CD4-positive, alpha-beta T cell treated with Interleukin-15 for 4 hours (primary cell): ENCODE results near the gene CTDSPL.

ENCODE experiments used
- DNase-seq: peaks from one replicate; pipeline ENCODE4 v3.0.0-alpha.2; 2020; ENCODE audit warnings: low spot score

Gene CTDSPL

DNA sequence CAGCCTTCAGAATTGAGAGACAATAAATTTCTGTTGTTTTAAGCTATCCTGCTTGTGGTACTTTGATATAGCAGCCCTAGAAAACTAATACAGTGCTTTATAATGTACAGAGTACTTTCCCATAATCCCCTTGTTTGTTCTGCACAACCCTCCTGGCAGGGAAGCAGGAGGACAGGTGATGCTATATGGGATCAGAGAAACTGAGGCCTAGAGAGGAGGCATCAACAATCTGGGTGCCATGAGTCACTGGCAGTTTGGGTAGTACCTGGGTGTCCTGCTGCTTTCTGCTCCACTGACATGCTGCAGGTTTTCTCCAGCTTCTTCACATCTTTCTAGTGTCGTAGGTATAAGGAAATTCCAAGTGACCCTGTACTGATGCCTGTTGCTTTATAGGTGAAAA, 55.0 kb downstream of the CTDSPL start:
- no peak for DNase-seq

DNA sequence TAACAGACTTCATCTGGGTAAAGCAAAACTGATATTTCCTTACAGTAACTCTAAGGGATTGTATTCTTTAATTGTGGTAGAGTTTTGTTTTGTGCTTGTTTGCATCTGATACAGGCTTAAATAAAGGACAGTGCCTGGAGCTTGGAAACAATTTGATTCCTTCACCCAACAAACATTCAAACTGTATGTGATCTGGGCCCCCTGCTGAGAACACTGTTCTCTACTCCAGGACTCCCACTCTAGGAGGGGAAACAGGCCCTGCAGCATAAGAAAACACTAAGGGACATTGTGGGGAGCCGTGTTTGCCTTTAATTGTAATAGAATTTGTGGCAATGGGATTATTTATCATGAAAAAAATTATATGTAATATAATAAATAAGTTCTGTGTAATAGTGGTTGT, 56.9 kb downstream of the CTDSPL start:
- DNase-seq: no peak

DNA sequence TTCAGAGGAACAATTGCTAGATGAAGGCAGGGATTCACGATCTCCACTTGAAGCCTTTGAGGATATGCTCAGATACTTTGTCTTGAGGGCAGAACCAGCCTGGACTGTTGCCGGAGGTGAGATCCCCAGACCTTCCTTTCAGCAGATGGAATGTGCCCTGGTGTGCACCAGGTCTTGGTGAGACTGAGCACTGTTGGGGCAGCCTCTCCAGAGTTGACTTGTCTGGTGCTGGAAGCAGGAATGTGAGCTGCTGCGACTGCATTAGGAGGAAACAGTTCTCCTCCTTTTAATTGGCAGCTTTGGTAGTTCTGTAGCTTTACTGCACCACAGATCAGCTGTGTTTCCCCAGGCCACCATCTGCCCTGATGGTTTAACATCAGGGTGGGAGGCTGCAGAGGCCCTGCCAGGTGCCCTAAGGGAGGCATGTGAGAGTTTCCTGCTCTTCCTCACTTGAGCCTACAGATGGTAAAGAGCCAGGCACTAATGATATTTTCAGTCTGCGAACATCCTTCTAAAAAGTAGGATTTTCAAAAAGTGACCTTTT, 58.5 kb downstream of the CTDSPL start:
- no peak for DNase-seq

DNA sequence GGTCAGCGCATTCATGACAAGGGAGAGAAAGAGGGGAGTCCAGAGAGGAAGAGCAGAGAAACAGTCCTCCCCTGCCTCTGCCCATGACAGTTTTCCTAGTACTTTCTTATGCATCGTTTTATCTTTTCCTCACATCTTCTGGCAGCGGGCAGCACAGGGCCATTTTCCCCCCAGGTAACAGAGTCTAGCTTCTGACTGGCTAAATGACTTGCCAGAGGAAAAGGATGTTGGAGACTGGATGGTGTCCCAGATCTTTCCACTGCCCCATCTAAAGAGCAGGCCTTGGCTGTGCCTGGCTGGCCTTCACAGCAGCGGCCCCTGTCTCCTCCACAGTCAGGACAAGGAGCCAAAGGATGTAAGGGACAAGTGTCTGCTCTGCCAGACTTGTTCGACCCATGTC, 59.3 kb downstream of the CTDSPL start:
- DNase-seq: no peak

DNA sequence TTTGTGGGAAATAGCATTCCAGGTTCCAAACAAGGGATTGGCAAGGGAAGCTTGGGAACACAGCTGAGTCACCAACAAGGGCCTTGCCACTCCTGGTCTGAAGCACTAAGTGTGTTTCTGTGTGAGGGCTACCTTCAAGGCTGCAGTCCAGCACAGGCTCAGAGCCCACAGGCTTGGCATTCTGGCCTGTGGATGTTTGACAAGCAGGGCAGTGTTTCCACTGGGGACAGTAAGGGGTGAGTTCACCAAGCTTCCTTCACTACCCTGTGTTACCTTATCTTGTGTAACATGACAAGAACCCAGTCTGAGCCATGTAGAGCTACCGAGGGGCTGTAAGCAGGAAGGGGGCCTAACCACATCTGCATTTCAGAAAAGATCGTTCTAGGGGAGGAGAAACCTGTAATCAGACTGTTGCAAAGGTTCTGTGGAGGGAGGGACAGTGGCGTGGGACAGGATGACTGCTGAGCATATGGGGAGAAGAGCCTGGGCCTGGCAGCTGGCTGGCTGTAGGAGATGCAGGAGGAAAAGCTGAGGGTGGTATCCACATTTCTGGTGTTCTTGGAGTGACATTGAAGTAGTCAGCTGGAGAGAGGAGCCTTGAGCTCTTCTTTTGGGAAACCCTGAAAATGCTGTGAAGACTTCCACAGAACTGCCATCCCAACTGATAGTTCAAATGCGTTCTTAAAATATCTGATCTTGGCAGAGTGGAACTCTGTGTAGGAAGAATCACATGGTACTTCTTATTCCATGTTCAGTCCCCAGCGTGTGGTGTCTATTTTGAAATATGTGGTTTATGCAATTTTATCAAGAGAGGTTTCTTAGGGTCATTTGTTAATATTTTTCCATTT, 61.3 kb downstream of the CTDSPL start:
- no peak for DNase-seq

DNA sequence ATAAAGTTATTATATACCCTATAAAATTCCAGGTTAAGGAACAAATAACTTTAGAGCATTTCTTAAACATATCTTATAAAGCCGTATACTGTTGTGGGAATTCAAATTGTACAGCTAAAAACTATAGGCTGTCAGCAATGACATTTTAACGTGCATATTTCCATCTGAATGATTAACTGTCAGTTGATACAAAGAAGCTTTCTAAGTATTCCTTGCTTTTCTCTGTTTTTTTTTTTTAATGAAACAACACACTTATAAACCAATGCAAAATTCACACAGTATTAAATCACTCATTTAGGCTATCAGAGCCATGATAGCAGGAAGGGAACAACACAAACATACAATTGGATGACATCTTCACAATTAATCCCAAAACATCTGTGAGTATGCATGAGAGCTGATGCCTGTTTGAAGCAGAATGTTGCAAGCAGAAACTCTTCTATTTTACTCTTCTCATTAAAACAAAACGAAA, 61.9 kb downstream of the CTDSPL start:
- no peak for DNase-seq

DNA sequence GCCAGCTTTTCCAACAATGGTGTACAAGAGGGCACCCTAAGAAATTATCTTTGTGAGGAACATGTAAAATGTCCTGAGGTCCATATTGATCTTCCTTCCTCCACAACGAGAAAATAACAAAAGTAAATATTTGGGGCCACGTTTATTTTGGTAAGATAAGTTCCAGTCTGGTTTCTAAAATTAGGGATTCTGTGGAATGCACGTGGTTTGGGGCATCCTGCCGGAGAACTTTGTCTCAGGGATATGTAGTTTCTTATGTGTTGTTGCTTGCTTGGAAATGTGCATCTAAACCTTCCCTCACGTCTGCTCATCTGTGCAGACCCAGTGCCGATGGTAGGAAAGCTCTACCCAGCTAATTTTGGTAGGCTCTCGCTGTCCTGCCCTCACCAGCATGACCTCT, 62.8 kb downstream of the CTDSPL start:
- no peak for DNase-seq

DNA sequence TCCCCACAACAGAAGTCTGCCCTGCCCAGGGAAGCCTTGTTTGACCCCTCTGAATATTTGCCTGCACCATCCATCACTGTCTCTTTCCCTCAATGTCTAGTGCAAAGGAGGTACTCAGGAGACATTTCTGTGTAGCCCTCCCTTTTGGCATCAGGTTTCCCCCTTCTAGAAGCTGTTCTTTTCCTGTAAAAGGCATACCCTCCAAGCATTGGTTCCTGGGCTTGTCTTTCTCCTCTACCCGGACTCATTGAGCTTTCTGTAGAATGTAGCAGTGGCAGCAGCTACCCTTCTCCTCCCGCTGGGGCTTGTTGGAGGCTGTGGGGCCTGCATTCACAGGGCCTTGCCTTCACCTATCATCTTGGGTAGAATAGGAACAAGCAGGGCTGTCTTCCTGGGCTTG, 63.5 kb downstream of the CTDSPL start:
- no peak for DNase-seq

DNA sequence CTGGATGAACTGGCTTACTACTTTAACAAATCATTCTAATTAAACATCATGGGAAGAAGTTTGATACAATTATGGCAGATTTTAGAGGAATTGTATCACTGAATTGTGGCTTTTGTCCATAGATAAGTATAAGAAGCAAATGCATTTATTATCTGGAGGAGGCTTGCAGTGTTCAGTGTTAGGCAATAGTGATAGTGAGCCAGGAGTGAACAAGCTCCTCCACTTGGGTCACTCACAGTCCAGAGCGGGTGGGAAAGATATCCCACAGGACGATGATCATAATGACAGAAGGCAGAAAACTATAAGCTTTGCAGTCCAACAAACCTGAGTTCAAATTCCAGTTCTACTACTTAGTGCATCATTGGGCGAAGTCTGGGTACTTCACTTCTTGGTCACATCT, 64.9 kb downstream of the CTDSPL start:
- DNase-seq: no peak

DNA sequence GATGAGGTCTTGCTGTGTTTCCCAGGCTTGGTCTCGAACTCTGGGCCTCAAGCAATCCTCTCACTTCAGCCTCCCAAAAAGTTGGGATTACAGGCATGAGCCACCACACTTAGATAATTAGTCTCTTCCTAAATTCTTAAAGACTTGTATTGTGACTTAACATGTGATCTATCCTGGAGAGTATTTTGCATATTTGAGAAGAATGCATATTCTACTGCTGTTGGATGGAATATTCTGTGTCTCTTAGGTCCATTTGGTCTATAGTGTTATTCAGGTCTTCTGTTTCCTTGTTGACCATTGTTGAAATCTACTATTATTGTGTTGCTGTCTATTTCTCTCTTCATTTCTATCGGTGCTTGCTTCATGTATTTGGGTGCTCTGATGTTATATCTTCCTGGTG, 68.8 kb downstream of the CTDSPL start:
- DNase-seq: no peak

DNA sequence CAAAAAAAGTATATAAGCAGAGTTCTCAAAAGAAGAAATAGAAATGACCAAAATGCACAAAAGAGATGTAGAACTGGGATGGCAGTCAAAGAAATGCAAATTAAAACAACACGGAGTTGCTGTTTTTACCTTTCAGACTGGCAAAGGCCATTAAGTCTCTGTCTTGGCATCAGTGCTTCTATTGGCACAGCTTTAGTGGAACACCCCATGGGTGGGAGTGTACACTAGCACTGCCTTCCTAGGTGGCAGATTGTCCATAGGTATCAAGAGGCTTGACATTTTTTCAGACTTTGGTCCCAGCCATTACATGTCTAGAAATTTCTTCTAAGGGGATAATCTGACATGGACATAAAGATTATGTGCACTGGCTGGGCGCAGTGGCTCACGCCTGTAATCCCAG, 70.8 kb downstream of the CTDSPL start:
- no peak for DNase-seq

DNA sequence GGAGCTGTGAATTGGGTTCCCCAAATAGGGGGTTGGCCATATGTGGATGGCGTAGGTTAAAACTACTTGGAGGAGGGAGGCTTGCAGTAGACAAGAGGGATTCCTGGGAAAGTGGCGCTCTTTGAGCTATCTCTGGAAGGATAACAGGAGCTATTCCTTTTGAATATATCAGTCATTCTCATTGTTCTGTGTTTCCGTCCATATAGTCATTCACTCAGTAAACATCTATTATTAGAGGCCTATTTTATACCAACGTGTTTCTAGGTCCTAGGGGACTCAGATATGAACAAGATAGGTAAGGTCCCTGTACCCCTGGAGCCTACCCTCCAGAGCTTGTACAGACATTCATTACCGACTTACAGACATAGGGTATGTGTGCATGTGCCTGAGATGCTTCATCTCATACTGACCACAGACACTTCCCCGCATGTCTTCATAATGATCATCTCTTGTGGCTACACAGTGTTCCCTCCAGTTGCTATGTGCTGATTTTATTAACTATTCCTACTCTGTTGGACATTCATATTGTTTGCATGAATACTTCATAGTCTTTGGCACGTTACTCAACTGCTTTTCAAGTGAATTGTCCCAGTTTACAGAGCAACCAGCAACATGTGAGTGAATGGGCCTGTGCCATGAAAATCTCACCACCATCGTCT, 73.1 kb downstream of the CTDSPL start:
- no peak for DNase-seq

DNA sequence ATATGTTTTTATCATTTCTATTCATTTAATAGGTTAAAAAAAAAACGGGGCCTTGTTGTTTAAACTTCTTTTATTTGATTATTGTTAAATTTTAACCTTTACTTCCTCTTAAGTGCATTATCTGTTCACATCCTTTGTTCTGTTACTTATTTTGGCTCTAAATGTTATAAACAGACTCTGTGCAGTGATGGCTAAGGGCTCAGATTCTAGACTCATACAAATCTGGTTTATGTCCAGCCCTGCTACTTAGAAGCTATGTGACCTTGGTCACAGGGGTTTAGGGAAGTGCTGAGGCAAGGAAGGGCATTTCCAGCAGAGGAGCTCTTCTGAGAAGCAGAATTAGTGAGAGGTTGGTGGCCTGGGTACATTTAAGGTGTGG, 73.6 kb downstream of the CTDSPL start:
- no peak for DNase-seq

DNA sequence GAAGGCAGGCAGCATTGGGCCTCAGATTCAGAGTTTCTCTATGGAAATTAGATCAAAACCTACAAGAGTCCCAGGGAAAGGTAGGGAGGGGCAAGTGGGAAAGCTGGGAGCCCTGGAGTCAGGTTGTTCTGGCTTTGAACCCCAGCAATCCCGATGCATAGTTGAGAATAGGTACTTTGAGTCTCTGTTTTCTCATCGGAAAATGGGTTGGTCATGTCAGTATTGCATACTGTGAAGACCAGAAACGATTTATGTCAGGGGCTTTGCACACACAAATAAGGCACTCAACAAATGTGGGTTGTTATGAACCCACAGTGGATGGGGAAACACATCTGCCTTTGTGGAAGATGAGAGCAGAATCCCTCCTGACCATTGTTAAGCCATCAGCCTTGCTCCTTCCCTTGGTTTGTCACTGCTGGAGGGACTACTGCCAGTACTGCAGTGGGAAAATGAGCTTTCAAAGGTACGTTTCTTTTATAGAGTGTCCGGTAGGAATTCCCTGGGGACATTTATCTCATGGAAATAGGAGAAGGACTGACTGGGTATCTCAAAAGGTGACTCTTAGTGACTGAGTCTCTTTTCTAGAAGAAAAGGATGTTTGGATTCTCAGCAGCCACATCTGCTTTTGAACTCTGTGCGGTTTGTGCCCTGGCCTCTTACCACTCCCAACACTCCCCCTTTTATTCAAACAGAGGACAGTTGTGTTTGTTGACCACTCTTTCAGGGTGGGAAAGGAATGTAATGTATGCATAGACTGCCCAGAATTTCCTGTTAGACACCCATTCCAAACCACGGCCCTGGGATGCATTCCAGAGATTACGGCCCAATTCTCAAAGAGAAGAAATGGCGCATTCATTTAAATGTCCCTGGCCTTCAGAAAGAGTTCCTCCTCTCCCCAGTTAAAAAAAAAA, 74.3 kb downstream of the CTDSPL start:
- DNase-seq: no peak

DNA sequence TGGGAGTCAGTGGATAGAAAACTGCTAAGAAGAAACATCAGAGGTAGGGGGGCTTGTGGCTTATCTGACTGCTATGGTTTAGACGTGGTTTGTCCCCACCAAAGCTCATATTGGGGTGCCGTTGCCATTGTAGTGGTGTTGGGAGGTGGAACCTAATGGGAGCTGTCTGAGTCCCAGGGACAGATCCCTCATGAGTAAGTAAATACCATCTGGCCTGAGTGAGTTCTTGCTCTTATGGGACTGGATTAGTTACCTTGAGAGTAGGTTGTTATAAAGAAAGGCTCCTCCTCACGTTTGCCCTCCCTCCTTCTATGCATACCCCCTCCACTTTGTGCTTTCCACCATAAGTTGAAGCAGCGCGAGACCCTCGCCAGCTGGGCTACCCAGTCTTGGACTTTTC, 75.5 kb downstream of the CTDSPL start:
- DNase-seq: no peak

DNA sequence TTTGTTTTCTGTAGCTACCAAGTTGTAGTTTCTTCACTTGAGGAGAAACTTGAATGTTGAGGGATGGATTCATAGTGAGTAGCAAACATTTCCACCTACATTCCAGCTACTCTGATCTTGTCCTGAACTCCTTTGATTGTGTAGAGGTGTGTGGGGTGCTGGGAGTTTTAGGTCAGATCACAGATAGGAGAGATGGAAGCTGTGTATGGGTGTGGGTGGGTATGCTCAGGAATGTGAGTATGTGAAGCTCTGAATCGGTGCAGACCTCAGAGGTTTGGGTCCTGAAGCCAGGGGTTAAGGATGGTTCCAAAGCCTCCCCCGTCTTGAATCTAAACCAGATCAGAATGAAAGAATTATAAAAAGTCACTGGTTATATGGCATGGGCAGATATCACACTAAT, 76.3 kb downstream of the CTDSPL start:
- DNase-seq: no peak

DNA sequence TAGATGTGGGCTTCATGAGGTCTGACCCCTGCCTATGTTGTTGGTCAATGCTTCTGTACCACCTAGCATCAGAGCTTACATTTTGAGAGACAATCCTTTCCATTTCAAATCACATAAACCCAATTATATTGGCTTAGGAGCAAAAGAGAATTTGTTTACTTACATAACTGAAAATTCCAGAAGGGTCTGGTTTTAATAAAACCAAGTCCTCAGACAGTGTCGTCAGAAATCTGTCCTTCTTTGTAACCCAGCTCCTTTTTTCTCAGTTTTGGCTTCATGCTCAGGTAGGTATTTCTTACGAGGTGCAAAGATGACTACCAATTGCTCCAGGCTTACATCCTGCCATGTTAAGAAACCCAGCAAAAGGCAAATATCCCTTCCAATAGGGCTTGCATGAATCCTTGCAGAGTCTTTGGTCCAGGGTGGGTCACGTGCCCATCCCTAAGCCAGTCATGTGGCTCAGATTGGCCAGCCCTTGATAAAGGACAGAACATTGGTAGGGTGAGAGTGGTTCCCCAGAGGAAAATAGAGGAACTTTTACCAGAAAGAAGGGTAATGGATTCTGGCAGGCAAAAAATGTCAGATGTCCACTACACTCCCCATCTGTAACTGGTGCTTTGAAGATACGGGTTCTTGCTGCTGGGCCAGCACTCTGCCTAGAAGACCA, 78.7 kb downstream of the CTDSPL start:
- no peak for DNase-seq

DNA sequence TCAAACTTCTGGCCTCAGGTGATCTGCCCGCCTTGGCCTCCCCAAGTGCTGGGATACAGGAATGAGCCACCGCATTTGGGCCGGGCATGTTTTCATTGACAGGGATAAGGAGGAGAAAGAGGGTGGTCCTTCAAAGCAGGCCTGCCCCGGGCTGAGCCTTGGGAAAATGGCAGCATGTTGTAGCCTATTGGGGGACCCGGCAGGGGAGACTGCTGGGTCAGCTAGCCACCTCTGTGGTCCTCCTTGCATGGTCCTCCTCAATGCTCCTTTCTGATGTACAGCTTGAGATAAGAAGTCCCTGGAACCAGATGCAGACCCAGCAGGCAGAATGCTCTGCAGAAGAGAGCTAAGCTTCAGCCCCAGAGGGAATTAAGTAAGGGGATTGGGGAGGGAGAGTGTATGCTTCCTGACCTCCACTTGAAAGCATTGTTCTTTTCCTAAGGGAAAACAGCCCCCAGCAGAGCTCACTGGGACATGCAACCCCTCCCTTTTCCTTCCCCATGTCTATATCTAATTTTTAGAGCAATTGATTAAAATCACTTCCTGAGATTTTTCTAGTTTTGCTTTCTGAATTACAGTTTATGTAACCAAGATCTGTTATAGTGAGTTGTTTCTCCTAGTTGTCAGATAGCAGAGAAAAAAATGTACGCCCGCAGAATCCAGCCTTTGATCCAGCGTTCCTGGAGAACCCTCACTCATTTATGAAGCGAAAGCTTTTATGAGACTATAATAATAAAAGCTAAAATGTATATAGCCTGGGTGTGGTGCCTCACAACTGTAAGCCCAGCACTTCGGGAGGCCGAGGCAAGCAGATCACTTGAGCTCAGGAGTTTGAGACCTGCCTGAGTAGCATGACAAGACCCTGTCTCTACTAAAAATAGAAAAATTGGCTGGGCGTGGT, 80.2 kb downstream of the CTDSPL start:
- DNase-seq: no peak

DNA sequence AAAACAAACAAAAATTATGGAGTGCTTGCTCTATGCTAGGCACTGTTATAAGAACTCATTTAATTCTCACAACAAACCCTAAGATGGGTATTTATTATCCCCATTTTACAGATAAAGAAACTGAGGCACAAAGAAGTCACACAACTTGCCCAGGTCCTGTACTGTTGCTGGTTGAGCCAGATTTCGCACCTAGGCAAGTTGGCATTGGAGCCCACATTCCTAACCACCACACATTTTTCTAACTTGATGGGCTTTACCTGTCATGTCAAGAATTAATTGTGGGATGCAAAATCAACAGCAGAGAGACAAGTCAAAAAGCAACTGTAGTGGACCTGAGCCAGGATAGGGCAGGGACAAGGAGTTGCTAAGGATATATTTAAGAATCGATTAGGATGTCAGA, 81.0 kb downstream of the CTDSPL start:
- DNase-seq: no peak

DNA sequence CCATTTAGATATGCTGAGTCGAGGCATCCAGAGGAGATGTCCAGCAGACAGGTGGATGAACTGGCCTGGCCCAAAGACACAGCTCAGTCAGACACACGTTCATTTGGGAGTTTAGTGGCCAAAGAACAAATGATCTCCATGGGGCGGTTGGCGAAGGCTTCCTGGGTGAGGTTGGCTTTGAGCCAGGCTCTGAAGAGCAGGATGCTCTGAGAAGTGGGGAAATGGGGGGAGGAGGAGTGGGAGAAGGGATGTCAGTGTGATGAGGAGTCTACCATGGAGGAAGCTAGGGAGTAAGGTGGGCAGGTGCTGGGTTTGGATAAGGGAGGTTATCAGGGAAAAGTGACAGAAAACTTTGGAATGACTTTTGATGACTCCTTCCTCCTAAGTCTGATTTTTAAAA, 81.4 kb downstream of the CTDSPL start:
- DNase-seq: no peak
